HL-60/S4 treated with phorbol 12-myristate 13-acetate at 8.2 ng/mL for 4 days and 3 days (cell line): Measurements from ENCODE around the gene MISP3.

Source experiments
- in situ Hi-C: fragments of 300-500 bp; cut with MboI; formaldehyde crosslinking; loops from 2 replicates; pipeline ENCODE4 v1.15.0; 2022; ENCODE audit warnings: low sequenced_read_pairs

The MISP3 gene

GRCh38 chr19:14101003-14101545 lies 28.5 kb downstream of the MISP3 start:
- in situ Hi-C loops: no loop called here

- in situ Hi-C loops: no loop called here
Observed at GRCh38 chr19:14102102-14102696, 29.6 kb downstream of the MISP3 start.

- in situ Hi-C loops: no loop called here
Observed at GRCh38 chr19:14102756-14103155, 30.2 kb downstream of the MISP3 start.

GRCh38 chr19:14103310-14103709 lies 30.7 kb downstream of the MISP3 start:
- in situ Hi-C loops: no loop called here

GRCh38 chr19:14105680-14106079 lies 33.1 kb downstream of the MISP3 start:
- in situ Hi-C loops: no loop called here

GRCh38 chr19:14106840-14107239 lies 34.3 kb downstream of the MISP3 start:
- in situ Hi-C loops: no loop called here

- in situ Hi-C loops: no loop called here
Observed at GRCh38 chr19:14107581-14108461, 35.2 kb downstream of the MISP3 start.

- in situ Hi-C loops: no loop called here
Observed at GRCh38 chr19:14110650-14111049, 38.1 kb downstream of the MISP3 start.

- in situ Hi-C loops: no loop called here
Observed at GRCh38 chr19:14111486-14111885, 38.9 kb downstream of the MISP3 start.

- in situ Hi-C loops: no loop called here
Observed at GRCh38 chr19:14112051-14112808, 39.6 kb downstream of the MISP3 start.

GRCh38 chr19:14112809-14113385 lies 40.3 kb downstream of the MISP3 start:
- in situ Hi-C loops: no loop called here

- in situ Hi-C loops: no loop called here
Observed at GRCh38 chr19:14113762-14114414, 41.3 kb downstream of the MISP3 start.

- in situ Hi-C loops: no loop called here
Observed at GRCh38 chr19:14114439-14114838, 41.9 kb downstream of the MISP3 start.

GRCh38 chr19:14114854-14115253 lies 42.3 kb downstream of the MISP3 start:
- in situ Hi-C loops: no loop called here

- in situ Hi-C loops: no loop called here
Observed at GRCh38 chr19:14115756-14116155, 43.2 kb downstream of the MISP3 start.

GRCh38 chr19:14116525-14116917 lies 43.9 kb downstream of the MISP3 start:
- in situ Hi-C loops: no loop called here

- in situ Hi-C loops: no loop called here
Observed at GRCh38 chr19:14116918-14117578, 44.5 kb downstream of the MISP3 start.

GRCh38 chr19:14117668-14118164 lies 45.1 kb downstream of the MISP3 start, which contains the start of gene PRKACA:
PRKACA (minus strand) TSS chr19:14117762; CDS start chr19:14117547, 215 bp downstream.
- in situ Hi-C loops: no loop called here

GRCh38 chr19:14118165-14119051 lies 45.8 kb downstream of the MISP3 start:
- in situ Hi-C loops: no loop called here
